GM21576 (cell line): ENCODE results near the gene HDAC9.

Experiments
- ATAC-seq: cut with Tn5 transposase; IDR thresholded peaks from one replicate; pipeline ENCODE4 v1.9.1; 2021; ENCODE audit warnings: mild to moderate bottlenecking, moderate library complexity; ENCODE audit not compliant: unreplicated experiment

HDAC9 gene

DNA sequence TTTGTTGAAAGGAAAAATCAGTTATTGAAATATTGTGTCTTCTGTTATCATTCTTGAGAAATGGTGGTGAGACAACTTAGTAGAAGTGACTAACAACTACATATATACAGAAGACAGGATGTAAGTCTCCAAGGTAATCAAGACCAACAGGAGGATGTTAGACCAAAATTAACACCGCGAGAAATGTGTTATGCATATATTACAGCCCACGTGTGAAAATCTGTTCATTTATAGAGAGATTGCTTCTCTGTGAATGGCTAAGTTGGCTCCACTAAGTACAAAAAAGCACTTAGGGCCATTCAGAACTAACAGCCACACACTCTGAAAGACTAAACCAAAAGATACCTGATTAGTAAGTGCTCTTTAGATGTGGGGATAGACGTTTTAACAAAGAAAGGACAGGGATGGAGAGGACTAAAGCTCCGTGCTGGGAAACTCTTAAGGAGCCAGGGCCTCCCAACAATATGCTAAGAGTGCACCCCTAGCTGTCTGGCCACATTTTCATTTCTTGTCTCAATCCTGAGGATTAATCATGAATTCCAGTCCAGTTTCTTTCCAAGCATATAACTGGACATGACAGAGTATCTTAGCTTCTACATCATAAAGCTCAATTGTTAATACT lies 26.5 kb downstream of the HDAC9 start:
- peak; percentile 56 for ATAC-seq

DNA sequence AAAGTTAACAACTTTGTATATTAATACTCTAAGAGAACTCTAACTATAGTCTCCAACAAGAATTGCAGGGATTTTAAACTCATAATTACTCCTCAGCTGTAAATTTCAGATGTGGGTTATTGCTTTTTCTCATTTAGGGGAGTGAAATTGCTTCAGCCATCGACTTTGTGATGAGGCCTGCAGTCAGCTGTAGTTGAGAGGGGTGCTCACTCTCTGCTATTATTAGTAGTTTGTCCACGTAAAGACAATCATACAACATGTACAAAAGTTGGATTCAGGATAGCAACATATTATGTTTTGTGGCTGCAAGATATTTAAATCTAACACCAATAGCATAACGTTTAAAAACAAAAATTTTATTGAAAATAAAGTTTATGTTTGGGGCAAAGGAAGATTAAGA lies 28.7 kb downstream of the HDAC9 start:
- ATAC-seq: no peak

- ATAC-seq: no peak
These were observed 30.9 kb downstream of the HDAC9 start for GRCh38 chr7:18526368-18526878.

DNA sequence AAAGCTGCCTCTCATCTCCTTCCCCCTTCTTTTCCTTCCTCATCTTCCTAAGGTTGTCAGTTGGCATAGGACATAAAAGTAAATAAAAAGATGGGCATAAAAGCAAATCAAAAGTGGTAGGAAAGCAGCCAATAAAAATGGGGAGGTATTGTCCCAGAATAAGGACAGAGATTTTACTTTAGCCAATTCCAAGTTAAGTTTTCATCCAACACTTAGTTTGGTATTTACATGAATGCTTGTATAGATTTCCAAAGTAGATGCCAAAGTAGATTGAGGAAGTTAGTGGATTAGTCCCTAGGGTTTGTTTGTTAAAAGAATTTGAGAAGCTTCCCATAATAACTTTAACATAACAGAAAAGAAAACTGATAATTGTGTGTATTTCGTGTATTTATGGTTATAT lies 33.7 kb downstream of the HDAC9 start:
- no peak for ATAC-seq

DNA sequence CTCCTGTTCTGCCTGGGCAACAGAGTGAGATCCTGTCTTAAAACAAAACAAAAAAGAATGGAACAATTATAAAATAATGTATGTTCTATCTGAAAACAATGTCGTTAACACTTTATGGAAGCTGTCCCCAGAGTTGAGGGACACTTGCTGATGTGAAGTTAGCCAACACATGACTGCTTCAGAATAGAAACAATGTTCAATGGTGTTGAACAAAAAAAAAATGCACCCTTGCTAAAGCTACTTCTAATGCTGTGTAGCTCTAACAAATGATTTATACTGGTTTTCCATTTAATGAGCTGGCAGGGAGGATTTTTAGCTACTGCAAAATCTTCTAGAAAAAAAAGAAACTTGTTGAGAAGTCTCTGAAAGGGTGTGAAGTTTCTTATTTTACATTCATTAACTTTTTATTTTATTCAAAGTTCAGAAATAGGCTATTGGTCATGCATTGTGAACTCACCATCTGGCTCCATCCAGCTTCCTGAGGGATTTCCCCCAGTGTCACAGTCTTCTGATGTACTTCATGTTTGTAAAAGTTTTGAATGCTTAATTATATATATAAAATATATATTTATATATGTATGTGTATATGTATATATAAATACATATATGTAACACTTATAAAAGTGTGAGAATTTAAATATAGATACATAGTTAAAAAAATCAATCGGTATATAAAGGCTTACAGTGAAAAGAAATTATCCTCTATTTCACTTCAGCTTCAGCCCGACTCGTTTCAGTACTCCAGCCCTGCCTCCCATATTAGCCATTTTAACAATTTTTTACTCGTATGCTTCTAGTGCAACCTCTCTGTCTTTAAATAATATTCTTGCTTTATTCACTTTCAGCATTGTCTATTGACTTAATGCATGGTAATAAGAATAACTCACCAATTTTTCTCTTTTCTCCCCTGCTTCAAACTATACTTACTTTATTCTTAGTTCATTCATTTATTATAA lies 35.0 kb downstream of the HDAC9 start:
- peak; percentile 78 for ATAC-seq

DNA sequence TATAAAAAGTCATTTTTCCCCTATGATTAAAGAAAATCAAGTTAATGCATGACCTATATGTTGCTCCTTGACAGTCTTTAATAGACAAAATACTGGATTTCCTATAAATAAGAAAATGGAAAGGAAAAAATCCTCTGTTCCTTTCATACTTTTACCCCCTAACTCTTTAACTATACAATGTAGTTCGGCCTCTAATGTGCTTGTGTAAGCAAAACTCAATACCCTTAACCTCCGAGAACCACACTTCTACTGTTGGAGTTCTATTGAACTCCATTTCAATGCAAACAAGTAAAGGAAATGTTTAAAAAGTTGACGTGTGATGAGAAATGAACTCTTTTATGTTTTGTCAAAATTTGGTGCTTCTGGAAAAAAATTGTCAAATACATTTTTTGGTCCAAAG lies 36.0 kb downstream of the HDAC9 start:
- ATAC-seq: no peak

DNA sequence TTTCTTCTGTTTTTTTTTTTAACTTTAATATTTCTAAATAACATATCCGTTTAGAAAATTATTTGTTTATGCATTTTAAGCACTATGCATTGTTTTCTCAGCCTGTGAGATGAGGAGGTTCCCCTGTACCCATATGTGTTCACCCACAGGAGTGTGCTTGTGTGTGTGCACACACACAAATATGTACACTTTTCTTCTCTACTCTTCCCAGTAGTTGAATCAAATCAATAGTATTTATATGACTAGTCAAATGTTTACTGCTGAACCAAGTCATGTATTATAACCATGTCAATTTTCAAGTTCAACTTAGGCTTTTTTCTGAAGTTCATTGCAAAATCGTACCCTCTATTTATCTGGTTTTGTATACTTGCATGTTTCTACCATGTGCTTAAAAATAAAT lies 37.3 kb downstream of the HDAC9 start:
- ATAC-seq: no peak

GRCh38 chr7:18534481-18534880 lies 38.9 kb downstream of the HDAC9 start:
- ATAC-seq: no peak

GRCh38 chr7:18535810-18536415 lies 40.4 kb downstream of the HDAC9 start:
- ATAC-seq: no peak

- no peak for ATAC-seq
These were observed 40.9 kb downstream of the HDAC9 start for GRCh38 chr7:18536486-18536885.

DNA sequence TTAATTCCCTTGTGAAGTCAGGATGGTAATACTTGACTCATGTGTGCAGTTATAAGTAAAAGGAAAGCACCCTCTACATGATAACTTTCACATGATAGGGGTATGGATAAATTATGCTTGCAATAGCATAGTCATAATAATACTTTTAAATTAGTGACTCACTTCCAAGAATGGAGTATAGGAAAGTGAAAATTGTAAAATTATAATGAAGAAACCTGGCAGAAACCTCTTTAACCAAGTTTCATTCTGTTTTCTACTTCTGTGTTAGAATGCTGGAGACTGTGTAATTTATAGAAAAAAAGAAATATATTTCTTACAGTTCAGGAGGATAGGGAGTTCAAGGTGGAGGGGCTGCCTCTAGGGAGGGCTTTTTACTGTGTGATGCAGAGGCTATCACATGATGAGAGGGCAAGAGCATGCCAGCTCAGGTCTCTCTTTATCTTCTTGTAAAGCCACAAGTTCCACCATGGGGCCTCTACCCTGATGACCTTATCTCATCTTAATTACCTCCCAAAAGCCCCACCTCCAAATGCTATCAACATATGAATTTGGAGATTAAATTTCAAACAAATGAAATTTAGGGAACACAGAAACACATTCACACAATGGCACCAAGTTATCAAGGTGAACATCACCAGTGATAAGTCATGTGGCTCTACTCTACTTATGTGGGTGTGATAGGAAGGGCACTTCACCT lies 43.2 kb downstream of the HDAC9 start:
- ATAC-seq: peak; percentile 69

DNA sequence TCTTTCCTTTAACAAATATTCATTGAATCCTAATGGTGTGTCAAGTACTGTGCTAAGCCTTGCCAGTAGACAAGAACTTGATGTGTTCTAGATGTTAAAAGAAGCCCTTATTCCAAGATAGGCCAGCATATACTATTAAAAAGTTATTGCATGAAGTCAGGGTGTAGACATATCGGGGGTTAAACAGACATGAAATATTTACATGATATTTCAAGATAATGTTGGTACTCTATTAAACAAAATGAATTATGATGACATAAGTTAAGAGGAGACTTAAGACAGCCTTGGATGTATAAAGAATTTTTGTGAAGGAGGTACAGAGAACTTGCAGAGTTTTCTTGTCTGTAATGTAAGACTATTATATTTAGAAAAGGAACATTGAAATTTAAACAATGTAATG lies 44.8 kb downstream of the HDAC9 start:
- ATAC-seq: no peak

- ATAC-seq: no peak
These were observed 45.8 kb downstream of the HDAC9 start for GRCh38 chr7:18541181-18541870.

GRCh38 chr7:18541871-18542212 lies 46.3 kb downstream of the HDAC9 start:
- no peak for ATAC-seq

DNA sequence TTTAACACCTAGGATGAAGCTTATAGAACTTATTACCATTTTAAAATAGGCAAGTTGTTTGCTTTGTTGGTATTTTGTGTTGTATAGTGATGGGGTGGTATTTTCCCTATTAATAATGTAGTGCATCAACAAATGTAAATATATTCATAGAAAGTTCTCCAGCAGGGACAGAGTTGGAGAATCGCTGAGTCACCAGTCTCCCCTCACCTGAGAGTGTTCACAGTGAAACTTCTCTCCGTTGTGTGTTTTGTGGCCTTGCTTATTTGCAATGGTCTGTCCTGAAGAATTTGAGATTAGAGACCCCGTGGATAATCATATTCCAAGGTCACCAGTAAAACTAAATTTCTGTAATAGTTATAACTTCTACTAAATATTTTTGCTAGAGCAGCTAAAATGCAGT lies 51.0 kb downstream of the HDAC9 start:
- ATAC-seq: no peak

DNA sequence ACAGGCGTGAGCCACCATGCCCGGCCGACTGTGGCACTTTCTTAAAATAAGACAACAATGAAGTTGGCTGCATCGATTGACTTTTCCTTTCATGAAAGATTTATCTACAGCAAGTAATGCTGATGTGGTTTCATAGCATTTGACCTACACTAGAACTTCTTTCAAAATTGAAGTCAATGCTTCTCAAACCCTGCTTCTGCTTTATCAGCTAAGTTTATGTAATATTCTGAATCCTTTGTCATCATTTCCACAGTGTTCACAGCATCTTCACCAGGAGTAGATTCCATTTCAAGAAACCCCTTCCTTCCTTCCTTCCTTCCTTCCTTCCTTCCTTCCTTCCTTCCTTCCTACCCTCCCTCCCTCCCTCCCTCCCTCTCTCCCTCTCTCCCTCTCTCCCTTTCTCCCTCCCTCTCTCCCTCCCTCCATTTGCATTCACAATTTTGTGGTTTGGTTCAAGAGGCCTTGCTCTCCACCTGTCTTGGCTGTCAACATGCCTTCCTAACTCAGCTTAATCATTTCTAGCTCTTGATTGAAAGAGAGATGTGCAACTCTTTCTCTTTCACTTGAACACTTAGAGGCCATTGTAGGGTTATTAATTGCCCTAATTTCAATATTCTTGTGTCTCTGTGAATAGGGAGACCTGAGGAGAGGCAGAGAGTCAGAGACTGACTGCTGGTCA lies 52.1 kb downstream of the HDAC9 start:
- peak; percentile 55 for ATAC-seq

GRCh38 chr7:18548534-18548933 lies 53.0 kb downstream of the HDAC9 start:
- no peak for ATAC-seq

DNA sequence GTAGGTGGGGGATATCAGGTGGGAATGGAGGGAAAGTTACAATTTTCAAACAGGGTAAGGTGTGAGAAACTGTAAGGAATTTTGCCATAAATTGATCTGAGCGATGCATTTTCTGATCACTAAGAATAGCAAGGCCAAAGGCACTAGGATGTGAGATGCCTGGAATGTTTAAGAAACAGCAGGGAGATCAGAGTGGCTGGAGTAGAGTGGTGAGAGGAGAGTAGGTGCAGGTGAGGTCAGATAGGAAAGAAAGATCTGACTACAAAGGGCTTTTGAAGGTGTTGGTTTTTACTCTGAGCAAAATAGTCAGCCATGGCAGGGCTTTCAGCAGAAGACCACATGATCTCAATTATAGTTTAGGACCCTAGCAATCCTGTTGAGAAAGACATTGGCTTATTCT lies 55.0 kb downstream of the HDAC9 start:
- ATAC-seq: no peak

DNA sequence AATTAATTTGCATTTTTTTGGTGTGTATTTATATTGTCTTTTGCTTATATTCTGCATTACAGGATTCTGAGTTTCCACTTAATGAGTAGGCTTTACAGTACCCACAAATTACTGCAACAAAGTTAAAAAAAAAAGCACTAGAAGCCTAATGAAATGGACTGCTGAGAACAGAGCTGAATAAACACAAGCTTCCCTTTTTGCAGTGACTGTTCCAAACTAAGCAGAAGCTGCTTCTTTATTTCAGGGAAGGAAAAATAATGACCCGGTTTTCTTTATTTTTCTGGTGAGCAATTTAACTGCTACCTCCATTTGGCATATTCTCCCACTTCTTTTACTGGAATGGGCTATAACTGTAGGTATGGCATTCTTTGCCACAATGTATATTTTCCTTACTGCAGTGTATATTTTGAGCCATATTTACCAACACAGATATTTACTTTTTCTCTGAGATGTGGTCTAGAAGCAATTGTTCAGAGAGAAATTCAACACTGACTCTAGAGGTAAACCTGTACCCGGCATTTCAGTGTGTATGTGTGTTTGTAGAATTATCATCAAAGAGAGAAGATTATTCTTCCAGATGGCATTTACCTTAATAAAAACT lies 56.9 kb downstream of the HDAC9 start:
- no peak for ATAC-seq
